GM12878 (cell line): ENCODE results near the gene SOX12. TPM values are rescaled to one million over a fixed set of nuclear protein-coding genes. Genes with fewer than 3 reads are reported as not detected.

ENCODE experiments used
- ATAC-seq: fragments of 200-7000 bp; cut with Tn5 transposase; 3 replicates; pipeline ENCODE4 v1.9.1; 2020; ENCODE audit warnings: mild to moderate bottlenecking, moderate library complexity
- BruUV-seq: library from RNA; stranded (reverse); fragments of 400-500 nt; replicated peaks from 2 replicates; lab custom pipeline; 2021; lab: Mats Ljungman, UMichigan
- CTCF ChIA-PET: fragments of 300-600 bp; sonication (Branson Sonifier 250); formaldehyde crosslinking; extraction: SDS; loops from one replicate; lab custom pipeline; 2021; ENCODE audit warnings: inconsistent platforms; lab: Yijun Ruan, JAX
- POLR2A ChIA-PET: fragments of 350-600 bp; formaldehyde crosslinking; extraction: SDS; loops from one replicate; lab custom pipeline; 2021; ENCODE audit warnings: inconsistent platforms; lab: Charles Lee
- RAD21 ChIA-PET: fragments of 300-600 bp; sonication (Branson Sonifier 250); formaldehyde crosslinking; loops from one replicate; lab custom pipeline; 2023; ENCODE audit warnings: antibody characterized with exemption; ENCODE audit not compliant: unreplicated experiment; lab: Charles Lee
- SMC1A ChIA-PET: fragments of 300-600 bp; sonication (Branson Sonifier 250); formaldehyde crosslinking; loops from one replicate; lab custom pipeline; 2023; ENCODE audit not compliant: unreplicated experiment, uncharacterized antibody; lab: Charles Lee
- DNase-seq: peaks from one replicate; pipeline ENCODE4 v3.0.0-alpha.2; 2011; ENCODE audit warnings: low read depth, low spot score
- FAIRE-seq: peaks from 3 replicates; lab custom pipeline; 2011; peaks lifted over from hg19 to GRCh38; lab: Jason Lieb, UNC
- H2AFZ ChIP-seq: 2 replicates; pipeline ENCODE4 v1.6.0; 2011; ENCODE audit warnings: low read depth, low read length, control low read depth; ENCODE audit not compliant: control insufficient read depth
- H3K27ac ChIP-seq: 2 replicates; pipeline ENCODE4 v1.5.1; 2011; ENCODE audit warnings: control low read depth; ENCODE audit not compliant: control insufficient read depth, insufficient read depth
- H3K27me3 ChIP-seq, 2 experiments: replicated peaks in 1 of 2; 2 replicates each; pipeline versions ENCODE4 v1.6.0 to v1.6.1; 2011; ENCODE audit warnings: low read length in 1 of 2; ENCODE audit not compliant: control insufficient read depth in 2 of 2, insufficient read depth in 2 of 2
- H3K36me3 ChIP-seq, 2 experiments: 2 replicates each; pipeline ENCODE4 v1.5.1; 2011; ENCODE audit warnings: low read length in 1 of 2; ENCODE audit not compliant: control insufficient read depth in 2 of 2, insufficient read depth in 2 of 2
- H3K4me1 ChIP-seq: 2 replicates; pipeline ENCODE4 v1.6.1; 2011; ENCODE audit warnings: mild to moderate bottlenecking, low read length, moderate library complexity, mixed read lengths; ENCODE audit not compliant: control insufficient read depth, insufficient read depth
- H3K4me2 ChIP-seq: 2 replicates; pipeline ENCODE4 v1.6.0; 2011; ENCODE audit warnings: control low read depth; ENCODE audit not compliant: control insufficient read depth, insufficient read depth
- H3K4me3 ChIP-seq: fragments of 200-600 bp; sonication (generic); 2 replicates; pipeline ENCODE4 v1.5.1; 2016
- H3K79me2 ChIP-seq: 2 replicates; pipeline ENCODE4 v1.6.0; 2011; ENCODE audit warnings: low read length; ENCODE audit not compliant: control insufficient read depth, insufficient read depth
- H3K9ac ChIP-seq: 2 replicates; pipeline ENCODE4 v1.8.0; 2011; ENCODE audit warnings: low read length, control low read depth, mixed read lengths; ENCODE audit not compliant: control insufficient read depth, insufficient read depth
- H3K9me3 ChIP-seq: replicated peaks from 3 replicates; pipeline ENCODE4 v1.5.1; 2011; ENCODE audit warnings: mild to moderate bottlenecking, low read length; ENCODE audit not compliant: control insufficient read depth, insufficient read depth
- H4K20me1 ChIP-seq: 2 replicates; pipeline ENCODE4 v1.6.0; 2011; ENCODE audit not compliant: control insufficient read depth, insufficient read depth
- FOXK2 ChIP-seq: fragments of 450-650 bp; IDR thresholded peaks from 2 replicates; pipeline ENCODE4 v1.6.1; 2017; ENCODE audit warnings: mild to moderate bottlenecking, moderate library complexity
- HCFC1 ChIP-seq: fragments of 150-350 bp; IDR thresholded peaks from 2 replicates; pipeline ENCODE4 v1.6.1; 2014; ENCODE audit warnings: low read length
- KDM1A ChIP-seq: fragments of 200-600 bp; sonication (generic); IDR thresholded peaks from 2 replicates; pipeline ENCODE4 v1.6.1; 2016; ENCODE audit warnings: borderline replicate concordance
- PKNOX1 ChIP-seq: fragments of 450-650 bp; IDR thresholded peaks from 2 replicates; pipeline ENCODE4 v1.6.1; 2016; ENCODE audit warnings: mild to moderate bottlenecking
- POLR2AphosphoS2 ChIP-seq: IDR thresholded peaks from 2 replicates; pipeline ENCODE4 v1.6.1; 2011; ENCODE audit warnings: low read depth, mild to moderate bottlenecking, low read length, improper control_type of control experiment, moderate library complexity
- RBBP5 ChIP-seq: fragments of 200-600 bp; sonication (generic); conservative IDR thresholded peaks from 2 replicates; pipeline ENCODE4 v1.6.1; 2016
- YY1 ChIP-seq: IDR thresholded peaks from 2 replicates; pipeline ENCODE4 v1.6.1; 2011; ENCODE audit warnings: low read depth, mild to moderate bottlenecking, low read length
- ZNF592 ChIP-seq: fragments of 450-650 bp; IDR thresholded peaks from 2 replicates; pipeline ENCODE4 v1.6.1; 2017; ENCODE audit warnings: mild to moderate bottlenecking, moderate library complexity
- WGBS: methylation state at CpG from one replicate; pipeline ENCODE4 v1.1.6; 2016; ENCODE audit warnings: low lambda C conversion rate; ENCODE audit not compliant: insufficient replicate concordance, insufficient coverage; ENCODE audit errors: missing lambda C conversion rate; 5-methylcytosine and 5-hydroxymethylcytosine counted together
- in situ Hi-C: fragments of 300-500 bp; cut with MboI; formaldehyde crosslinking; loops from 9 replicates; pipeline ENCODE4 v1.14.3; 2018; ENCODE audit warnings: mixed read lengths
- intact Hi-C: fragments of 100-400 bp; cut with micrococcal nuclease; formaldehyde crosslinking; loops from one replicate; pipeline ENCODE4 v1.14.2; 2022; ENCODE audit not compliant: unreplicated experiment
- polyA plus RNA-seq, 11 experiments: library from polyadenylated mRNA; depleted of rRNA in 4 of 11; unstranded in 6 of 11; stranded (reverse) in 5 of 11; fragments of >200 nt; fragmentation: Nextera tagmentation in 4 of 11; fragmentation: Illumina TruSeq in 1 of 11; extraction: Ambion mirVana in 4 of 11; extraction: Trizol in 1 of 11; gene quantifications; 1 replicate in 1 of 11; 2 replicates in 10 of 11; pipeline versions ENCODE4 v1.2.1 to v1.2.3, GENCODE V29; 2011 to 2016; ENCODE audit warnings: inconsistent platforms in 2 of 11, missing spikeins in 2 of 11, low read depth in 1 of 11
- total RNA-seq, 4 experiments: library from RNA; depleted of rRNA in 3 of 4; stranded (reverse); fragments of >200 nt in 3 of 4; fragmentation: Illumina TruSeq in 1 of 4; extraction: Trizol in 1 of 4; gene quantifications; 2 replicates each; pipeline versions ENCODE4 v1.2.1 to v1.2.3, GENCODE V29; 2013 to 2021

SOX12 gene
- total and polyA plus RNA-seq, 10 of the 15 experiments (the other 5 are each of a cell fraction or from before 2014, with no cell fraction given) = 0.50 to 17.9 (median 1.4) TPM

GRCh38 chr20:370151-370600 lies 44.8 kb downstream of the SOX12 start:
- H3K4me3 ChIP-seq = no peak overlapping the region
- ChIA-PET POLR2A (interaction anchor here (0.6 kb wide), 1 partner anchor 77 kb away, joined by 4 read pairs; no protein-coding TSS in a partner anchor), RAD21 (no interaction called here), CTCF (no interaction called here), SMC1A (interaction anchor here (1.0 to 1.3 kb wide), 2 partner anchors 12 to 108 kb away, joined by 3 read pairs; no protein-coding TSS in a partner anchor)
- FAIRE-seq (no peak), ATAC-seq (no peak), DNase-seq (no peak)
- intact Hi-C loops = no loop called here
- no peaks in the 10 kb centered on the region for H4K20me1 ChIP-seq
- no peak overlapping the region for H2AFZ ChIP-seq
- H3K27ac ChIP-seq = no peak overlapping the region
- no peaks in the 10 kb centered on the region for H3K9me3 ChIP-seq
- in situ Hi-C loops = no loop called here
- H3K4me1 ChIP-seq = peaks cover 10% of the 10 kb centered on the region
- H3K9ac ChIP-seq = no peak overlapping the region
- no peaks in the 10 kb centered on the region for H3K79me2 ChIP-seq
- H3K4me2 ChIP-seq = no peak overlapping the region
- no peaks in the 10 kb centered on the region for H3K27me3 ChIP-seq
- 88% methylated on average over 7 of the region's 7 CpGs for WGBS
- TF ChIP-seq RBBP5 (no peak), PKNOX1 (no peak), ZNF592 (no peak), POLR2AphosphoS2 (no peak), FOXK2 (no peak), KDM1A (no peak), YY1 (no peak), HCFC1 (no peak)
- no TSS peak for BruUV-seq
- no peaks in the 10 kb centered on the region for H3K36me3 ChIP-seq
